Stimulated activated naive CD8-positive, alpha-beta T cell treated with anti-CD3 and anti-CD28 coated beads, Interleukin-15, Interleukin-2, amounts not matched to agents 100 ng/mL and 50 ng/mL, for 24 hours (primary cell): Measurements from ENCODE around the gene RPS3.
A peak's percentile ranks its signal among the peaks of the same experiment; 100 is the strongest.
"Not testable (repeated sequence)": the region's sequence is repeated elsewhere in the genome, so short reads cannot be mapped to it uniquely, and the experiment has no call there.

Experiments
- H3K27ac Mint-ChIP-seq: one replicate; pipeline ENCODE4 v1.8.0; 2021; ENCODE audit warnings: mild to moderate bottlenecking, mixed read lengths
- H3K27me3 Mint-ChIP-seq: one replicate; pipeline ENCODE4 v1.8.0; 2021; ENCODE audit warnings: mixed read lengths
- H3K36me3 Mint-ChIP-seq: one replicate; pipeline ENCODE4 v1.8.0; 2021; ENCODE audit warnings: low read depth, mixed read lengths
- H3K4me1 Mint-ChIP-seq: one replicate; pipeline ENCODE4 v1.8.0; 2021; ENCODE audit warnings: low read depth, mixed read lengths
- H3K4me3 Mint-ChIP-seq: one replicate; pipeline ENCODE4 v1.8.0; 2021; ENCODE audit warnings: mild to moderate bottlenecking, mixed read lengths
- H3K9me3 Mint-ChIP-seq: one replicate; pipeline ENCODE4 v1.8.0; 2021; ENCODE audit warnings: mixed read lengths

RPS3 gene

DNA sequence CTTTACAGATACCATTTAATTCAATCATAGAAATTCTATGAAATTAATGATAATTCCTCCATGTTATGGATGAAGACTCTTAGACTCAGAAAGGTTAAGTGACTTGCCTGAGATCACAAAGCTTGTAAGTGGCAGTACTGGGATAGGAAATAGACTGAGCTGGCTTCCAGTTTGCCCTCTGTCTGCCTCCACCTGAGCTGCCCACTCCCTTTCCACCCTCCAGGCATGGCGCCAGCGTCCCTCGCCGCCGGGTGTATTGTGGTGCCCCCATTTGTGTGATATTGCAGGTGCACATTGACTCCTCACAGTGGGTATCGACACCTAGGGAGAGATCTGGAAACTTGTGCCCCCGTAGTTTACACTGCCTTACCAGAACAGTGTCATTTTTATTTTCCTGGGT lies 9.4 kb upstream of the RPS3 start:
- no peaks in the 10 kb centered on the region for H3K4me1 Mint-ChIP-seq
- H3K27ac Mint-ChIP-seq: no peak overlapping the region
- peaks cover 6% of the 10 kb centered on the region for H3K27me3 Mint-ChIP-seq
- H3K9me3 Mint-ChIP-seq: no peaks in the 10 kb centered on the region
- no peaks in the 10 kb centered on the region for H3K36me3 Mint-ChIP-seq
- no peak overlapping the region for H3K4me3 Mint-ChIP-seq

DNA sequence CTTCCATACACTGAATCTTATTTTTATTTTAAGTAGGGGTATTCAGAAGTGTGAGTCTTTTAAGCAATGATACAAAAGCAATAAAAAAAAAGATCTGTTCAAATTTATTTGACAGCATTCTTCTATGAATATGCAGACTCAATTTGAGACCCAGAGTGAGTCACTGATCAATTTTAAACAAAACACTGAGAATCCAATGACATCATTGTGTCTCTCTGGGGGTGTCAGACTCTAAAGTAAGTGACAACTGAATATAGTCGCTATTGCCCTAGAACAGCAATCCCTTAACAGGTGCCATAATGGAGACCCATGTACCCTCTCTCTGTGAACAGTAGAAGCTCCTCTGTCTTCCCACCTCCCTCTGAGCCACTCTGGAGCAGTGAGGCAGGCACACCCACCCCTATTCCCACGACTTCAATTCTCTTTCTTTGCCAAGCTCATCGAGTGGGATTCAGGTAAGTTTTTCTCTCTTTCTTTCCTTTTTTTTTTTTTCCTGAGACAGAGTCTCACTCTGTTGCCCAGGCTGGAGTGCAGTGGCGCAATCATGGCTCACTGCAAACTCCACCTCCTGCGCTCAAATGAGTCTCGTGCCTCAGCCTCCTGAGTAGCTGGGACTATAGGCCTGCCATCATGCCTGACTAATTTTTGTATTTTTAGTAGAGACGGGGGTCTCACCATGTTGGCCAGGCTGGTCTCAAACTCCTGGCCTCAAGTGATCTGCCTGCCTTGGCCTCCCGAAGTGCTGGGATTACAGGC lies 5.1 kb upstream of the RPS3 start:
- H3K36me3 Mint-ChIP-seq: peaks cover under 1% of the 10 kb centered on the region
- H3K9me3 Mint-ChIP-seq: no peaks in the 10 kb centered on the region
- peaks cover 6% of the 10 kb centered on the region for H3K27me3 Mint-ChIP-seq
- H3K4me1 Mint-ChIP-seq: peaks cover 3% of the 10 kb centered on the region
- H3K4me3 Mint-ChIP-seq: no peak overlapping the region
- no peak overlapping the region for H3K27ac Mint-ChIP-seq

DNA sequence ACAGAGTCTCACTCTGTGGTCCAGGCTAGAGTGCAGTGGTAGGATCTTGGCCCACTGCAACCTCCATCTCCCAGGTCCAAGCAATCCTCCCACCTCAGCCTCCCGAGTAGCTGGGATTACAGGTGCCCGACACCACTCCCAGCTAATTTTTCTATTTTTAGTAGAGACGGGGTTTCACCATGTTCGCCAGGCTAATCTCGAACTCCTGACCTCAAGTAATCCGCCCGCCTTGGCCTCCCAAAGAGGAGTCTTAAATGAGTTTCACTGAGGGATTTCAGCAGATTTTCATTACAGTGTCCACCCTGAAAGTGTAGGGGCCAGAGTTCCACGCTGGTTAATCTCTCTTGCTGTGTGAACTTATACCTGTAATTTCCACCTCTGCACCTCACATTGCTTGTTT lies 412 bp upstream of the RPS3 start:
- Mint-ChIP-seq H3K36me3 (peaks cover 47% of the 10 kb centered on the region), H3K9me3 (no peaks in the 10 kb centered on the region), H3K27me3 (no peaks in the 10 kb centered on the region), H3K27ac (peak overlapping the region; percentile 100), H3K4me1 (peaks cover 38% of the 10 kb centered on the region), H3K4me3 (peak overlapping the region; percentile 98)

DNA sequence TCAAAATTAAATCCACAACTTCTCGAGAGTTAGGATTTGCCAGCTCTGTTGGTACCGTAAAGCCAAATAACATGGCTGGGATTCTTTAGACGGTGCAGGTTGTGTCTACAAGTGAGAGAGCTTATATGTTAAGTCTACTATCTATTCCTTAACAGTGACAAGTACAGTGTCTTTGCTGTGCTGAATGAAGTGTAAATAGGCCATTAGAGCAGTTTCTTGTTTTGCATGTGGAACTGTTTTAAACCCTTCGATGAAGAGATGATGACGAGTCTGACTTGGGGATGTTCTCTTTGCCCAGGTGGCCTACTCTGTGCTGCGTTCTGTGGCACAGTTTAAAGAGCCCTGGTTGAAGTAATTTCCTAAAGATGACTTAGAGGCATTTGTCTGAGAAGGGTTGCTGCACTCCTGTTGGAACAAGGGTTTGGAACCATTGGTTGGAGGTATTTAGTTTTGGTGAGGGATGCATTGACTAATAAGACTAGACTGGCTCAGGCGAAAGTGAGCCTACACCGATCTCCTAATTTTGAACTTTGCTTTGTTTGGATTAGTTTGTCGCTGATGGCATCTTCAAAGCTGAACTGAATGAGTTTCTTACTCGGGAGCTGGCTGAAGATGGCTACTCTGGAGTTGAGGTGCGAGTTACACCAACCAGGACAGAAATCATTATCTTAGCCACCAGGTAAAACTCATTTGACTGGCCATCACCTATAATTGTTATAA lies 988 bp downstream of the RPS3 start:
- Mint-ChIP-seq H3K27ac (peak overlapping the region; percentile 100), H3K9me3 (no peaks in the 10 kb centered on the region), H3K36me3 (peaks cover 61% of the 10 kb centered on the region), H3K4me1 (peaks cover 51% of the 10 kb centered on the region), H3K4me3 (peak overlapping the region; percentile 98), H3K27me3 (no peaks in the 10 kb centered on the region)

DNA sequence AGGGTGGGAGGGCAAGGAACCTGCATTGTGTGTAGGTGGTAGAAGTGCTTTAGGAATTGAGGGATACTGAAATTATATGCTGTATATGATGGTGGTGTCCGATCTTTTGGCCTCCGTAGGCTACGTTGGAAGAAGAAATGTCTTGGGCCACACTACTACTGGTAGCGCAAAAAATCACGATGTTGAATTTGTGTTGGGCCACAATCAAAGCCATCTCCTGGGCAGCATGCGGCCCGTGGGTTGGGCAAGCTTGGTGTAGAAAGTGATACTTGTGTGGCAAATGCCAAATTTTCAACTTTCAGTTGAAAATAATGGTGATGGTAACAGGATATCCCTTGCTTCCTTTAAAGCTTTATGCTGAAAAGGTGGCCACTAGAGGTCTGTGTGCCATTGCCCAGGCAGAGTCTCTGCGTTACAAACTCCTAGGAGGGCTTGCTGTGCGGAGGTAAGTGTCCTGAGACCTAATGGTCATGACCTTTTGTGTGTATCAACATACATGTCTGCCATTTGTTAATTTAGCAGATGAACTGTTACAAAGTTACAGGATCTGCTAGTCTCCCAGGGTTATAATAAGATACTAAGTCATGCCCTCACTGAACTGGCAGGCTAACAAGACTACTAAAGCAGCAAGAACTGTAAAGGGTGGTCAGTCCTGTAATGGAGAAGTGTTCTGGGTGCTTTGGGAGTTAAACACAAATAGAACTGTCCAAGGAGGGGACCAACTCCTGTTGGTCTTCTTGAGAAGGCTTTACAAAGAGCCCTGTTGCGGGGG lies 2.9 kb downstream of the RPS3 start:
- H3K36me3 Mint-ChIP-seq: peaks cover 79% of the 10 kb centered on the region
- peak overlapping the region; percentile 100 for H3K27ac Mint-ChIP-seq
- H3K4me1 Mint-ChIP-seq: peaks cover 61% of the 10 kb centered on the region
- peak overlapping the region; percentile 98 for H3K4me3 Mint-ChIP-seq
- H3K9me3 Mint-ChIP-seq: no peaks in the 10 kb centered on the region
- no peaks in the 10 kb centered on the region for H3K27me3 Mint-ChIP-seq

DNA sequence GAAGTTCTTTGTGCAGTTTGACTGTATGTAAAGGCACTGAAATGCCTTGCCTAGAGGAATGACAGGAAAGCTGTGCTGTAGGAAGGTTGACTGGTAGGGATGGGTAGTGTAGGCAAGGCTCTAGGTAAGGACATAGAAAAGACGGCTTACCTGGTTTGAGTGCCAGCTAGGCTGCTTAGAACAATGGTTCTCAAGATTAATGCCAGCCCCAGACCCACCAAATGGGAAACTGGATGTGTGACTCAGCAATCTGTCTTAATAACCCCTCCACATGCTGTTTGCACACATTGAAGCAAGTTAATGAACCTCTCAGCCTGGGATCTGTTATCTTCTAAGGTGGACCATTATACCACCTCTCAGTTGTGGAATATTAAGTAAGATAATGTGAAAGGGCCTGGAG lies 3.7 kb downstream of the RPS3 start:
- peaks cover 85% of the 10 kb centered on the region for H3K36me3 Mint-ChIP-seq
- H3K4me3 Mint-ChIP-seq: peak overlapping the region; percentile 98
- H3K4me1 Mint-ChIP-seq: peaks cover 65% of the 10 kb centered on the region

DNA sequence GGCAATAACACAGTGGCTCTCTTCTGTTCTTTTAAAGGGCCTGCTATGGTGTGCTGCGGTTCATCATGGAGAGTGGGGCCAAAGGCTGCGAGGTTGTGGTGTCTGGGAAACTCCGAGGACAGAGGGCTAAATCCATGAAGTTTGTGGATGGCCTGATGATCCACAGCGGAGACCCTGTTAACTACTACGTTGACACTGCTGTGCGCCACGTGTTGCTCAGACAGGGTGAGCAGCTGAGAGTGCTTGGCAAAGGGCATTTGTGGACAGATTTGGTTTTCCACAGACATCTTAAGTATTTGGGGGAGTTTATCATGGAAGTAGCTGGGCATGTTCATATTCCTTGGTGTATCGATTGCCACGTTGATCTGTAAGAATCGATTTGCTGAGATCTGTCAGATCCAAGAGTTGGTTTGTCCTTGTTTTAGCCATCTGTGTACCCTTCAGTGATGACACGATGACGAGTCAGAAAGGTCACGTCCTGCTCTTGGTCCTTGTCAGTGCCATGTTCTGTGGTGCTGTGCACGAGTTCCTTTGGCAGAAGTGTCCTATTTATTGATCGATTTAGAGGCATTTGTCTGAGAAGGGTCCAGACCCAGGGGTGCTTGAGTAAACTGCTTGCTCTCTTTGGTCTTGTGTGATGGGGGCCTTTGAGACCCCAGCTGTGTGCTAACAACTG lies 4.8 kb downstream of the RPS3 start:
- Mint-ChIP-seq H3K4me3 (peak overlapping the region; percentile 98), H3K4me1 (peaks cover 65% of the 10 kb centered on the region), H3K9me3 (no peaks in the 10 kb centered on the region), H3K27me3 (no peaks in the 10 kb centered on the region), H3K27ac (peak overlapping the region; percentile 100), H3K36me3 (peaks cover 87% of the 10 kb centered on the region)

More for the DNA sequence above, 3.7 kb downstream of the RPS3 start:
- Mint-ChIP-seq H3K27me3 (no peaks in the 10 kb centered on the region), H3K27ac (peak overlapping the region; percentile 100), H3K9me3 (no peaks in the 10 kb centered on the region)

DNA sequence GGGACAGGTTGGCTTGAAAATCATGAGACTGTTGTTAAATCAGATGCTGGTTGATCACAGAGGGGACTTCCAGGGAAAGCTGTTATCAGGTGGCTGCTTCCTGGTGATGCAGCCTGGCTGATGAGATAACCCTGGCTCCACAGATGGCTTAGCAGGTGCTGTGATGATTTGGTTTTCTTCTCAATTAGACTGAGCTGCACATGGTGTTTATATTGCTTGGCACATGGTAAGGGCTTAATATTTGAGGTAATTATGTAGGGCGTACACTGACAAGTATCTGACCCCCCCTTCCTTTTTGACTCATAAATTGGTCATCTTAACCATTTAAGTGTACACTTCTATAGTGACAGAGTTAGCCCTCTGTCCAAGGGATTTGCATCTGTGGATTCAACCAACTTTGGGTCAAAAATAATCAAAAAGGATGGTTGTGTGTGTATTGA lies 7.0 kb downstream of the RPS3 start:
- H3K36me3 Mint-ChIP-seq: peaks cover 65% of the 10 kb centered on the region
- no peaks in the 10 kb centered on the region for H3K9me3 Mint-ChIP-seq
- no peaks in the 10 kb centered on the region for H3K27me3 Mint-ChIP-seq
- peaks cover 53% of the 10 kb centered on the region for H3K4me1 Mint-ChIP-seq
- peak overlapping the region; percentile 1 for H3K4me3 Mint-ChIP-seq
- H3K27ac Mint-ChIP-seq: no peak overlapping the region

DNA sequence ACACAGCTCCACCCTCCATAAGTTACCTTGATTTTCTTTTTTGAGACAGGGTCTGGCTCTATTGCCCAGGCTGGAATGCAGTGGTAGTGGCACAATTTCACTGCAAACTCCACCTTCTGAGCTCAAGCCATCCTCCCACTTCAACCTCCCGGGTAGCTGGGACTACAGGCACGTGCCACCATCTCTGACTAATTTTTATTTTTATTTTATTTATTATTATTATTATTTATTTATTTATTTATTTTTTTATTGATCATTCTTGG lies 9.6 kb downstream of the RPS3 start:
- H3K27me3 Mint-ChIP-seq: no peaks in the 10 kb centered on the region
- peaks cover 28% of the 10 kb centered on the region for H3K4me1 Mint-ChIP-seq
- H3K27ac Mint-ChIP-seq: no peak overlapping the region
- H3K36me3 Mint-ChIP-seq: peaks cover 53% of the 10 kb centered on the region
- no peaks in the 10 kb centered on the region for H3K9me3 Mint-ChIP-seq
- no peak overlapping the region for H3K4me3 Mint-ChIP-seq

DNA sequence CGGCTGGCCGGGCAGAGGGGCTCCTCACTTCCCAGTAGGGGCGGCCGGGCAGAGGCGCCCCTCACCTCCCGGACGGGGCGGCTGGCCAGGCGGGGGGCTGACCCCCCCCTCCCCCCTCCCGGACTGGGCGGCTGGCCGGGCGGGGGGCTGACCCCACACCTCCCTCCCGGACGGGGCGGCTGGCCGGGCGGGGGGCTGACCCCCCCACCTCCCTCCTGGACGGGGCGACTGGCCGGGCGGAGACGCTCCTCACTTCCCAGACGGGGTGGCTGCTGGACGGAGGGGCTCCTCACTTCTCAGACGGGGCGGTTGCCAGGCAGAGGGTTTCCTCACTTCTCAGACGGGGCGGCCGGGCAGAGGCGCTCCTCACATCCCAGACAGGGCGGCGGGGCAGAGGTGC lies 10.7 kb downstream of the RPS3 start:
- H3K4me1 Mint-ChIP-seq: peaks cover 17% of the 10 kb centered on the region
- H3K9me3 Mint-ChIP-seq, H3K27ac Mint-ChIP-seq, H3K4me3 Mint-ChIP-seq, H3K27me3 Mint-ChIP-seq: not testable (repeated sequence)
- H3K36me3 Mint-ChIP-seq: peaks cover 48% of the 10 kb centered on the region

DNA sequence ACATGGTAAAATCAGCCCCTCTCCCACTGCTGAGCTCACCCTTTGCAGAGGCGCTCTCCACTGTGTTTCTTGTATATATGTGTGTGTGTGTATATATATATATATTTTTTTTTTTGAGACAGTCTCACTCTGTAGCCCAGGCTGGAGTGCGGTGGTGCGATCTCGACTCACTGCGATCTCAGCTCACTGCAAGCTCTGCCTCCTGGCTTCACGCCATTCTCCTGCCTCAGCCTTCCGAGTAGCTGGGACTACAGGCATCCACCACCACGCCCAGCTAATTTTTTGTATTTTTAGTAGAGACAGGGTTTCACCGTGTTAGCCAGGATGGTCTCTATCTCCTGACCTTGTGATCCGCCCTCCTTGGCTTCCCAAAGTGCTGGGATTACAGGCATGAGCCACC lies 13.8 kb downstream of the RPS3 start:
- peaks cover 32% of the 10 kb centered on the region for H3K36me3 Mint-ChIP-seq
- not testable (repeated sequence) for H3K27me3 Mint-ChIP-seq, H3K4me1 Mint-ChIP-seq, H3K27ac Mint-ChIP-seq, H3K4me3 Mint-ChIP-seq, H3K9me3 Mint-ChIP-seq

DNA sequence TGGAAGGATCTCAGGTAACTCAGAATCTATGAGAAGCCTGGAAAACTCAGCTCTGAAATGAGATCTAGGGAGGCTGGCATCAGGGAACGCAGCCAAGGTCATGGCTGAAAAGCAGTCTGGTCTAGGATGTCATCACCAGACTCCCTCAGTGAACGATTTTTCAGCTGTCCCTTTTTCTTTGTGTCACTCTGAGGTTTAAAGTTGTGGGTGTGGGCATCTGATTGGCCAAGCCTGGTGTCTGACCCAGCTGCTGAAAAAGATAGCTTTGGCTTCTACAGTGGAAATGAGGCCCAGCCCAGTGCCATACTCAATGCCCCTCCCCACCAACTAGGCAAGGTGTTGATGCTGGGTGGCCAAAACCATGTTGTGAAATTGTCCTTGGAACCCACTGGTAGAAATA lies 14.5 kb downstream of the RPS3 start:
- Mint-ChIP-seq H3K4me1 (no peaks in the 10 kb centered on the region), H3K9me3 (no peaks in the 10 kb centered on the region), H3K36me3 (peaks cover 31% of the 10 kb centered on the region), H3K4me3 (no peak overlapping the region), H3K27ac (no peak overlapping the region), H3K27me3 (no peaks in the 10 kb centered on the region)

DNA sequence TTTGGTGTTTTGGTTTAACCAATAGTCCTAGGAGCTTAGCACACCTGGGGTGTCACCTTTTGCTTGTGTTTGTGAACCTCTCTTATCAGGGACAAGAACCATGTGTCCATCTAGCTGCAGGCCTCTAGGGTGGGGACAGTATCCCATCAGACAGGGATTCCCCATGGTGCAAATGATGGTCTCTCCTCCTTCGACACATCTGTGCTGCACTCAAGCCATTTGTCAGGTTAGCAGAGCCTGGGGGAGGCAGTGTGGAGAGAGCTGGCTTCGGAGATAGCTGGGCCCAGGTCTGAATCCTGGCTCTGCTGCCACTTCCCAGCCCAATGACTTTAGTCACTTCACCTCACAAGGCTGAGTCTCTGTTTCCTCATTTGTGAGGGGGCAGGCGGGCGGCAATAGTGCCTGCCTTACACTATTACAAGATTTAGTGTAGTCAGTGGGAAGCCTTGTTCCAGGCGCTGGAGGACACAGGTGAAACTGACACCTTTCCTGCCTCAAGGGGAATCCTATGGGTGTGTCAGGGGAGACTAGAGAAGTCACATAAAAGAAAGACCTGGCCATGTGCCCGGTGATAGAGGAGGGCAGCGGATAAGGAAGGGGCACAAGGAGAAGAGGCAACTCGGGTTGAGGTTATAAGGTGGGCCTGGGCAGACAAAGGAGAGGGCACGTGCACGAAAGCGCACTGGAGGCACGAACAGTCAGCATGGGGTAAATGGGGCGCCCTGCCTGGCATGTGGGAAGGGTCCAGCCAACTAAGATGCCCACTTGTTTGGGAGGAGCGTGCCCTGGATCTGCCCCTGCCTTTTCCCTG lies 21.1 kb downstream of the RPS3 start:
- no peak overlapping the region for H3K27ac Mint-ChIP-seq
- H3K4me1 Mint-ChIP-seq: no peaks in the 10 kb centered on the region
- no peak overlapping the region for H3K4me3 Mint-ChIP-seq
- H3K36me3 Mint-ChIP-seq: peaks cover 17% of the 10 kb centered on the region
- H3K9me3 Mint-ChIP-seq: no peaks in the 10 kb centered on the region
- no peaks in the 10 kb centered on the region for H3K27me3 Mint-ChIP-seq

DNA sequence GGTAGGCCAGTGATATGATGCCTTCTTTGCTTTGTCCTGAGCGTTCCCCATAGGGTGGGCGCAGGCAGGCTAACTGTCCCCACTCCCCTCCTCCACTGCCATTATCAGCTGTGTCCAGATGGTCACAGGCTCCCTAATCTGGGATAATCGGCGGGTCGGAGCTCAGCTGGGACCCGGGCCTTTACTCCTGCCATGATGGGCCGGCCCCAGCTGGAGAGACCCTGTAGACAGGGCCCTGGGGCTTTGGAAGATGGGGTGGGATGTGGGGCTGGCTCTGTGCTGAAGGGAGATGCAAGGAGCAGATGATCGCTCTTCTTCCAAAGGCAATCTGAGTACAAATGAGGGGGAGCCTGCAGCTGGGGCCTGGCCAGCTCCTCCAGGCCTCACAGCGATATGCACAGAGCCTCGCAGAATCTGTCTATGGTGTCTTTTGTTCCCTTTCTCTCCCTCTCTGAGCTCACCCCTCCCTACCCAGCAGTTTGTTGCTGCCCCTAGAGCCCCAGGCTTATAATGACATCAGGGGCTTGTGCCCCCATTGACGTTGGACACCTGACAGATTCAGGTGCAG lies 21.8 kb downstream of the RPS3 start:
- H3K4me3 Mint-ChIP-seq: no peak overlapping the region
- H3K27ac Mint-ChIP-seq: no peak overlapping the region
- peaks cover 15% of the 10 kb centered on the region for H3K36me3 Mint-ChIP-seq
- no peaks in the 10 kb centered on the region for H3K9me3 Mint-ChIP-seq
- H3K27me3 Mint-ChIP-seq: no peaks in the 10 kb centered on the region
- no peaks in the 10 kb centered on the region for H3K4me1 Mint-ChIP-seq
